Testis (tissue), 3 donors: ENCODE data around the gene ATP13A1. TPM values are rescaled to one million over a fixed set of nuclear protein-coding genes. Genes with fewer than 3 reads are reported as not detected.

Experiments
- DNase-seq: peaks from one replicate; pipeline ENCODE4 v3.0.0-alpha.2; 2019
- H3K27ac ChIP-seq, 2 donors: fragments of 200-600 bp; sonication (generic); one replicate each; pipeline ENCODE4 v1.5.1; 2019
- H3K27me3 ChIP-seq: fragments of 200-600 bp; sonication (generic); one replicate; pipeline ENCODE4 v1.5.1; 2019
- H3K36me3 ChIP-seq: fragments of 200-600 bp; sonication (generic); one replicate; pipeline ENCODE4 v1.5.1; 2017; ENCODE audit warnings: low read depth; ENCODE audit errors: missing control alignments
- H3K4me1 ChIP-seq: fragments of 200-600 bp; sonication (generic); one replicate; pipeline ENCODE4 v1.5.1; 2019
- H3K4me3 ChIP-seq, 2 donors: fragments of 200-600 bp; sonication (generic); one replicate each; pipeline ENCODE4 v1.5.1; 2017 to 2019
- H3K9me3 ChIP-seq: fragments of 200-600 bp; sonication (generic); one replicate; pipeline ENCODE4 v1.5.1; 2017
- CTCF ChIP-seq, 3 experiments: fragments of 450-650 bp in 2 of 3; fragments of 200-600 bp in 1 of 3; sonication (generic) in 1 of 3; IDR thresholded peaks; one replicate each; pipeline ENCODE4 v1.5.1; 2016 to 2019; ENCODE audit warnings: antibody characterized with exemption in 3 of 3, mild to moderate bottlenecking in 2 of 3, moderate library complexity in 1 of 3
- POLR2A ChIP-seq: fragments of 450-650 bp; IDR thresholded peaks from one replicate; pipeline ENCODE4 v1.6.1; 2017; ENCODE audit warnings: antibody characterized with exemption, mild to moderate bottlenecking, moderate library complexity
- WGBS, 2 donors: methylation state at CpG; one replicate each; pipeline ENCODE4 v1.1.5; 2018; 5-methylcytosine and 5-hydroxymethylcytosine counted together
- intact Hi-C: fragments of 100-400 bp; cut with DNase I; formaldehyde crosslinking; loops from one replicate; pipeline ENCODE4 v1.15.1; 2023; ENCODE audit warnings: low total_unique reads
- polyA plus RNA-seq: library from polyadenylated mRNA; stranded (reverse); fragments of 350-450 nt; fragmentation: Illumina TruSeq; extraction: RNeasy Lipid Tissue Mini Kit (QIAGEN cat#74804); gene quantifications from one replicate; pipeline ENCODE4 v1.2.3, GENCODE V29; 2014; ENCODE audit warnings: low read depth, low replicate concordance; ENCODE audit not compliant: insufficient read depth
- total RNA-seq, 2 donors: library from RNA; depleted of rRNA; stranded (reverse); fragments of >200 nt; gene quantifications; one replicate each; pipeline ENCODE4 v1.2.3, GENCODE V29; 2016

The ATP13A1 gene
- total and polyA plus RNA-seq, 3 donors from 2014 or later: 64.1 to 360 (median 292) TPM

GRCh38 chr19:19650331-19650730 lies 13.1 kb downstream of the ATP13A1 start:
- Histone ChIP-seq H3K36me3 (no peaks in the 10 kb centered on the region), H3K27me3 (no peaks in the 10 kb centered on the region), H3K27ac (no peak overlapping the region), H3K4me1 (no peaks in the 10 kb centered on the region), H3K4me3 (no peak overlapping the region), H3K9me3 (no peaks in the 10 kb centered on the region)
- TF ChIP-seq POLR2A: no peak
- TF ChIP-seq CTCF (IDR thresholded peaks at IDR 0.05): no peak
- WGBS, 2 donors: 83 to 93% methylated on average over 2 to 9 of the region's 9 CpGs
- intact Hi-C loops: no loop called here
- no peak for DNase-seq

GRCh38 chr19:19649580-19649995 lies 13.9 kb downstream of the ATP13A1 start:
- Histone ChIP-seq H3K36me3 (no peaks in the 10 kb centered on the region), H3K27me3 (no peaks in the 10 kb centered on the region), H3K9me3 (no peaks in the 10 kb centered on the region), H3K4me3 (no peak overlapping the region), H3K4me1 (no peaks in the 10 kb centered on the region), H3K27ac (no peak overlapping the region)
- 93 to 100% methylated on average over 4 to 22 of the region's 22 CpGs for WGBS, 2 donors
- intact Hi-C loops: loop anchor here (5.0 kb wide), 1 partner anchor 117 kb away; no protein-coding TSS in a partner anchor
- TF ChIP-seq POLR2A (no peak), CTCF (IDR thresholded peaks at IDR 0.05) (no peak)
- no peak for DNase-seq

GRCh38 chr19:19649155-19649554 lies 14.3 kb downstream of the ATP13A1 start:
- WGBS, 2 donors: 86 to 94% methylated on average over 6 of the region's 6 CpGs
- Histone ChIP-seq H3K27me3 (no peaks in the 10 kb centered on the region), H3K4me3 (no peak overlapping the region), H3K27ac (no peak overlapping the region), H3K9me3 (no peaks in the 10 kb centered on the region), H3K4me1 (no peaks in the 10 kb centered on the region), H3K36me3 (no peaks in the 10 kb centered on the region)
- intact Hi-C loops: loop anchor here (5.0 kb wide), 1 partner anchor 117 kb away; no protein-coding TSS in a partner anchor
- no peak for DNase-seq
- TF ChIP-seq POLR2A (no peak), CTCF (IDR thresholded peaks at IDR 0.05) (no peak)

GRCh38 chr19:19647037-19647835 lies 16.2 kb downstream of the ATP13A1 start:
- Histone ChIP-seq H3K9me3 (no peaks in the 10 kb centered on the region), H3K27ac (no peak overlapping the region), H3K27me3 (no peaks in the 10 kb centered on the region), H3K4me1 (peaks cover 4% of the 10 kb centered on the region), H3K4me3 (no peak overlapping the region), H3K36me3 (no peaks in the 10 kb centered on the region)
- intact Hi-C loops: loop anchor here (5.0 kb wide), 1 partner anchor 115 kb away; no protein-coding TSS in a partner anchor
- DNase-seq: no peak
- TF ChIP-seq CTCF (IDR thresholded peaks at IDR 0.05): no peak
- 93 to 96% methylated on average over 10 to 29 of the region's 29 CpGs for WGBS, 2 donors
